Posterior vena cava (tissue), 2 donors: ENCODE measurements around the gene MIGA2. TPM values are rescaled to one million over a fixed set of nuclear protein-coding genes. Genes with fewer than 3 reads are reported as not detected.

Experiments used
- DNase-seq: peaks from one replicate; pipeline ENCODE4 v3.0.0-alpha.2; 2020; ENCODE audit warnings: low spot score
- intact Hi-C, 2 donors: fragments of 100-400 bp; cut with DNase I; formaldehyde crosslinking; loops; one replicate each; pipeline versions ENCODE4 v1.14.1 to v1.14.2; 2022 to 2023
- total RNA-seq, 2 donors: library from RNA; stranded (reverse); fragmentation: NEBNext Ultra II Directional; extraction: Animal tissue kit (Norgen Biotek cat#: 25700); gene quantifications; one replicate each; pipeline ENCODE4 v1.2.1, GENCODE V29; 2021
- donor health status: DM: yes; HTN: yes; CAD: no.
- donor health status: DM: yes; HTN: yes; CAD: no.

Gene MIGA2
- total RNA-seq, 2 donors from 2014 or later = 14.8 to 21.1 TPM

- no peak for DNase-seq
- intact Hi-C loops = loop anchor here in 1 of 2 donors (5.0 kb wide), 1 partner anchor 1162 kb away; no protein-coding TSS in a partner anchor
Observed at GRCh38 chr9:129089246-129089645, 52.8 kb downstream of the MIGA2 start.

- intact Hi-C loops = no loop called here
- DNase-seq = no peak
Observed at GRCh38 chr9:129093602-129094386, 57.4 kb downstream of the MIGA2 start.

- intact Hi-C loops = no loop called here
- DNase-seq = no peak
Observed at GRCh38 chr9:129094387-129095169, 58.2 kb downstream of the MIGA2 start.

- intact Hi-C loops = no loop called here
- DNase-seq = no peak
Observed at GRCh38 chr9:129095170-129095667, 58.8 kb downstream of the MIGA2 start.

- DNase-seq = no peak
- intact Hi-C loops = no loop called here
Observed at GRCh38 chr9:129095908-129096307, 59.5 kb downstream of the MIGA2 start.

- intact Hi-C loops = no loop called here
- DNase-seq = no peak
Observed at GRCh38 chr9:129097671-129098306, 61.4 kb downstream of the MIGA2 start.

- intact Hi-C loops = no loop called here
Observed at GRCh38 chr9:129098328-129098727, 61.9 kb downstream of the MIGA2 start.

GRCh38 chr9:129100383-129101169, 64.2 kb downstream of the MIGA2 start:
- DNase-seq = no peak
- intact Hi-C loops = no loop called here

More at GRCh38 chr9:129098328-129098727, 61.9 kb downstream of the MIGA2 start:
- DNase-seq = no peak

- DNase-seq = no peak
- intact Hi-C loops = no loop called here
Observed at GRCh38 chr9:129101279-129101678, 64.9 kb downstream of the MIGA2 start.

- intact Hi-C loops = no loop called here
- DNase-seq = no peak
Observed at GRCh38 chr9:129102095-129102525, 65.7 kb downstream of the MIGA2 start.

GRCh38 chr9:129102791-129103594, 66.6 kb downstream of the MIGA2 start:
- no peak for DNase-seq
- intact Hi-C loops = no loop called here

GRCh38 chr9:129103595-129103965, 67.2 kb downstream of the MIGA2 start:
- no peak for DNase-seq
- intact Hi-C loops = no loop called here

GRCh38 chr9:129104051-129104450, 67.6 kb downstream of the MIGA2 start:
- intact Hi-C loops = no loop called here
- no peak for DNase-seq

GRCh38 chr9:129105857-129106694, 69.7 kb downstream of the MIGA2 start:
- intact Hi-C loops = no loop called here
- DNase-seq = no peak

- intact Hi-C loops = no loop called here
- no peak for DNase-seq
Observed at GRCh38 chr9:129107651-129108050, 71.2 kb downstream of the MIGA2 start.

GRCh38 chr9:129108083-129108804, 71.8 kb downstream of the MIGA2 start:
- no peak for DNase-seq
- intact Hi-C loops = no loop called here
